HG03103 (cell line): ENCODE measurements around the gene BMP5.

Experiments
- ATAC-seq: cut with Tn5 transposase; IDR thresholded peaks from one replicate; pipeline ENCODE4 v1.9.1; 2021; ENCODE audit warnings: low read depth; ENCODE audit not compliant: unreplicated experiment

Gene BMP5

DNA sequence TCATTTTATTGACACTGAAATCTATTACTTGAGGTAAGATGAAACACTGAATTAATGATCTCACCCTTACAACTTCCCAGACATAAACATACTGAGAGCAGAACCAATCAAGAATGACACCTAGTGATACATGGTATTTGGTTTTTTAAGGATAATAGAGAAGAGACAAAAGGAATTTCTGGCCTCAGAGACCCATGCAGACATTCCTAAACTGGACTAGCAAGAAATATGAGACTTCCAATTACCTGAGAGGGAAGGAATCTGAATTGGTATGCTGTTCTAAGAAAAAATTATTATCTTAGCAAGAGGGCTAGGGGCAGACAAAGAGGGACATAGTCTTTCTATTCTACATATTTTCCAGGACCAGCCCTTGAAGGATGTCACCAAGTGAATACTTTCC is 141.1 kb downstream of the BMP5 start:
- no peak for ATAC-seq

DNA sequence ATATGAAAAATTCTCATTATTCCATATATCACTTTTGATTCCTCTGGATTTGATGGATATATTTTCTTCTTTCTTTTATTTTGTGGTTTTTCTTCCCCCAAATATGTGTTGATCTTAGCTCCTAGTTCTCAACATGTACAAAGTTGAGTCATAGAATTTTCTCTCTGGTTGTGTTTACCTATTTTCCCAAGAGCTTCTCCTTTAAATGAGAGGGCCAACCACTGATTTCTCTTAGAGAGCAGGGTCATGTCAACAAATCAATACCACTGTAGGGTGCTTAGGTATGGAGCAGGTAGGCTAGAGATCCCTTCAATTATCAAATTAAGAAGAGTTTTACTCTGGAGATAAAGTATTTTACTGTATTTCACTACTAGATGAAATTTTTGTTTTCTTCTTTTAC is 145.7 kb downstream of the BMP5 start:
- no peak for ATAC-seq

DNA sequence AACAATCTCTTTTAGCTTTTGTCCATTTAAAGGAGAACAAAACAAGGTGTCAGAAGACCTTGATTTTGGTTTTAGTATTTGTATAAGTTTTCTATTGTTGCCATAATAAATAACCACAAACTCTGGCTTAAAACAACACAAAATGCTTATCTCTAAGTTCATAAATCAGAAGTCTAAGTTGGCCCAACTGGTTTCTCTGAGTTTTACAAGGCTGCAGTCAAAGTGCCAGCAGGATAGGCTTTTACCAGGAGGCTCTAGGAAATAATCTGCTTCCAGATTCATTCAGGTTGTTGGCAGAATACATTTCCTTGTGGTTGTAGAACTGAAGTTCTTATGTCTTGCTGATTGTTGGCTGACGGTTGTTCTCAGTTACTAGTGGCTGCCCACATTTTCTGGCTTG is 149.2 kb downstream of the BMP5 start:
- no peak for ATAC-seq

- ATAC-seq = no peak
Measured at GRCh38 chr6:55714831-55715230, 160.6 kb downstream of the BMP5 start.

DNA sequence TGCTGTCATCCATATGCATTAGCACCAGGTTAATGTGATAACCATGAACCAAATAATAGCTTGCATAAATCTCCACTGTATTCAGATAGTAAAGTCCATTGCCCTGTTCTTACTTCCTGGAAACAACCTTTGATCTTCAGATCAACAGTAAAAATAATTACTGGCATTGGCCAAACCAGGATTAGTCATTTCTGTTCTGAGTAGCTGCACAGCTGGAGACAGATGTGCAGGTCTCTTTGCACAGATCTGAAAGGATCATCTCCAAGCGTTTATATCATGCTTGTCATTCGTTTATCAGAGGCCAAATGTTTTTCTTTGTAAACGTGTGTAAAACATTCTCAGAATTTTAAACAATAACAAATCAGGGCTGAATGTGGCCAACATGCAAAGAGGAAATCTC is 162.0 kb downstream of the BMP5 start:
- no peak for ATAC-seq

DNA sequence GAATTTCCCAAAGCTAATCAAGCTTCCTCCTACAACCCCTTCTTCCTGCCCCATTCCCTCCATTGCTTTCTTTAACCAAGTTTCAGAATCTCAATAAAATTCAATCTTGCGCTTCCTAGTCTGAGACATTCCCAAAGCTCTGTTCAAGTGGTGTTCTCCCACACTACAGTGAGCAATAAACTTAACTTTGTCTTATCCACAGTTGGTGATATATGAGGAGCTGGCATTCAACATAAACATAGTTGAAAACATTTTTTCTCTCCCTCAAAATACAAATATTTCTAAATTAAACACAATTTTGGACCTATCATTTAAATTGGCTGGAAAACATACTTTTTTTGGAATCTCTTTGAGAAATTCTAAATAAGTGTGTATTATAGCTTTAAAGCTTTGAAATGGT is 166.7 kb downstream of the BMP5 start:
- ATAC-seq = no peak

DNA sequence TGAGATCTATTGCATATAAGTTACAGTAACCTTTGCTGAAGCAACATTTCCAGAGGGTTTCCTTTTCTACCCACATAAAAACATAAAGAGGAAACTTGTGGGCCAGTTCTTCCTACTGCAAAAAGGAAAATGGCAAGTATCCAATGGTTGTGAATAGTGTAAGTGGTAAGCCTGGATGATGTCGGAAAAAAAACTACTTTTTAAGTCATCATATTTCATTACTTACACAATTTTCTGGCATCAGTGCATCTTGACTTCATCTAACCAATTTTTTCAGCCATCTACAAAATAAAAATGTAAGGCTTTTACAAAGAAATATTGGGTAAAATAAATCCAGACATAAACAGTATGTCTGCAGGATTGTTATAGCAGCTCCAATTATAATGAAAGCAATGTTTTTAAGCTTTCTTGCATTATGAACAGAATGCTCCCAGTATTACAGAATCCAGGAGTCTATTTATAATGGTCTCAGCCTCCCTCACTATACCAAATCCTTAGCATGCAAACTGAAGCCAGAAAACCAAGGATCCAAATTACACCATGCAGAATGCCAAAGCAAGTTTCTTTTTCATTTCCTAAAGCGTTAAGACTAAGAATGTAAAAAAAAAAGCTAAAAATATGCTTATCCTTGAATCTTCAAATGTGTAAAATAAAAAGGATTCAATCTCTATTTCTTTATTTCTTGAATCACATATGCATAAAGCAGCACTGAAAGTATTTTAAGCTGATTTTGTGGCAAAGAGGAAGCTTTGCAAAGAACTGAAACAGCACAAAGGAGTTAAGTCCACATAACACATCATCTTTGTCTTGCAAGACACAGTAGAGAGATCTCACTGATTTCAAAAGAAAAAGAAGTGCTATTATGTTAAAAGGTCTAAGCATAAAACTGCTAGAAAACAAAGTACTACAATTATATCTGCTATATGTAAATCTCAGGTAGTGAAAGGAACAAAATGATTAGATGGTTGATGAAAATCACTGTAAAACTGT is 169.6 kb downstream of the BMP5 start:
- ATAC-seq = no peak

GRCh38 chr6:55704421-55704820 is 171.0 kb downstream of the BMP5 start:
- ATAC-seq = no peak
